ENCODE measurements around the gene PJA1.

Gene PJA1

DNA sequence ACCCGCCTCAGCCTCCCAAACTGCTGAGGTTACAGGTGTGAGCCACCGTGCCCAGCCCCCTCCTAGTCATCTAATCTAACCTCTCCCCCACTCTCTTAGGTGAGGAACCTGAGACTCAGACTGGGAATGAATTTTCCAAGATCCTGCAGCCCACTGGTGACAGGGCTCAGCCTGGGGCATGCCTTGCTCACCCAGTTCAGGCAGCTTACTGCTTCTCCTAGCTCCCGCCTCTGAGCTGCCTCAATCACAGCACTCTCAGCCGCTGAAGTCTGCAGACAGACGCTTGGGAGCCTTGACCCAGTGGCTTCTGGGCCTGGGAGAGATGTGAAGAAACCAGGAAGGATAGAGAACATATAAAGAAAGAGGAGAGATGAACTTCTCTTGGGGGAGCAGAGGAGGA, 24.4 kb downstream of the PJA1 start:
- POLR2A ChIA-PET, result no interaction called here
- CTCF ChIA-PET, result no interaction called here
- TF ChIP-seq CTCF (IDR thresholded peaks at IDR 0.05; ENCODE audit: insufficient read depth, low read length, missing control alignments), result no peak

GRCh38 chrX:69139516-69139915, 25.7 kb downstream of the PJA1 start:
- ChIA-PET CTCF (no interaction called here), POLR2A (no interaction called here)
- H3K4me3 ChIP-seq (ENCODE audit: low read depth, low read length), result no peak overlapping the region
- no peak for TF ChIP-seq CTCF (IDR thresholded peaks at IDR 0.05; ENCODE audit: insufficient read depth, low read length, missing control alignments)
- DNase-seq (ENCODE audit: low read depth, low spot score), result no peak

More for the DNA sequence above, 24.4 kb downstream of the PJA1 start:
- no peak for DNase-seq (ENCODE audit: low read depth, low spot score)
- no peak overlapping the region for H3K4me3 ChIP-seq (ENCODE audit: low read depth, low read length)

GRCh38 chrX:69138512-69138911, 26.7 kb downstream of the PJA1 start:
- DNase-seq (ENCODE audit: low read depth, low spot score), result no peak
- TF ChIP-seq CTCF (IDR thresholded peaks at IDR 0.05; ENCODE audit: insufficient read depth, low read length, missing control alignments), result no peak
- POLR2A ChIA-PET, result interaction anchor here (2.1 kb wide), 1 partner anchor 310 kb away, joined by 8 read pairs; the partner anchor contains the start of gene EFNB1
- no peak overlapping the region for H3K4me3 ChIP-seq (ENCODE audit: low read depth, low read length)
- CTCF ChIA-PET, result interaction anchor here (0.9 to 2.5 kb wide), 3 partner anchors 19 to 310 kb away, joined by 3 to 15 read pairs (median 3); partner anchors contain the start of gene EFNB1

GRCh38 chrX:69138118-69138390, 27.2 kb downstream of the PJA1 start:
- DNase-seq (ENCODE audit: low read depth, low spot score), result no peak
- CTCF ChIA-PET, result interaction anchor here (0.9 to 2.5 kb wide), 3 partner anchors 19 to 310 kb away, joined by 3 to 15 read pairs (median 3); partner anchors contain the start of gene EFNB1
- H3K4me3 ChIP-seq (ENCODE audit: low read depth, low read length), result no peak overlapping the region
- no peak for TF ChIP-seq CTCF (IDR thresholded peaks at IDR 0.05; ENCODE audit: insufficient read depth, low read length, missing control alignments)
- POLR2A ChIA-PET, result interaction anchor here (2.1 kb wide), 1 partner anchor 309 kb away, joined by 8 read pairs; the partner anchor contains the start of gene EFNB1

DNA sequence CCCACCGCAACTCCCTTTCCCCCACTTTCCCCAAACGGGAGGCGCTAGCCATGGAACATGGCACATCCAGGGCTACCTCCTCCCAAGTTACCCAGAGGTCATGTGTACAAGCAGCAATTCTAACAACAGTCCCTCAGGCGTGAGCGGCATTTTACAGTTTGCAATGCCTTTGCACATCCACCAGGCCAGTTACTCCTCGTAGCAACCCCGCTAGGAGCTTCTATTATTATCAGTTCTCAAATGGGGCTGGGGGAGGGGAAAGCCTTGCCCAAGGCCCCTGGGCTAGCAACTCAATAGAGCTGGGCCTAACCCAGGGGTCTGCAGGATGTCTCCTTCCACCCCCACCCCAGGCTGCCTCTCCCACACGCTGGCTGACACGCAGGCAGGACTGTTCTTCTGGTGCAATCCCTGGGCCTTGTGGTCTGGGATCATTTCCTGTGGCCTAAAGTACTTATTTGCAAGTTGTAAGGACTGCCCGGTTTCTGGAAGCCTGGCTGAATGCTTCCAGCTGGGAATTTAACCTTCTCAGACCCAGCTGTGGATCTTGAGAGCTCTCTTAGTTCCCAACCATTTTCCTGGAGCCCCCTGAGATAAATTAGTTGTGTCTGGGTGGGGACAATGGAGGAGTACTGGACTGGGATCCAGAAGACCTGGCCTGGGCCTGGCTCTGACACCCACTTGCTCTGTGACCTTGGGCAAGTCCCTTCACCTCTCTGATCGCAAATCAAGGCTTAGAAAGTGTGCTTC, 27.7 kb downstream of the PJA1 start:
- no peak overlapping the region for H3K4me3 ChIP-seq (ENCODE audit: low read depth, low read length)
- CTCF ChIA-PET, result interaction anchor here (0.9 to 2.5 kb wide), 5 partner anchors 20 to 316 kb away, joined by 3 to 15 read pairs (median 3); partner anchors contain the start of gene EFNB1
- POLR2A ChIA-PET, result interaction anchor here (2.1 kb wide), 1 partner anchor 309 kb away, joined by 8 read pairs; the partner anchor contains the start of gene EFNB1
- no peak for DNase-seq (ENCODE audit: low read depth, low spot score)
- no peak for TF ChIP-seq CTCF (IDR thresholded peaks at IDR 0.05; ENCODE audit: insufficient read depth, low read length, missing control alignments)

DNA sequence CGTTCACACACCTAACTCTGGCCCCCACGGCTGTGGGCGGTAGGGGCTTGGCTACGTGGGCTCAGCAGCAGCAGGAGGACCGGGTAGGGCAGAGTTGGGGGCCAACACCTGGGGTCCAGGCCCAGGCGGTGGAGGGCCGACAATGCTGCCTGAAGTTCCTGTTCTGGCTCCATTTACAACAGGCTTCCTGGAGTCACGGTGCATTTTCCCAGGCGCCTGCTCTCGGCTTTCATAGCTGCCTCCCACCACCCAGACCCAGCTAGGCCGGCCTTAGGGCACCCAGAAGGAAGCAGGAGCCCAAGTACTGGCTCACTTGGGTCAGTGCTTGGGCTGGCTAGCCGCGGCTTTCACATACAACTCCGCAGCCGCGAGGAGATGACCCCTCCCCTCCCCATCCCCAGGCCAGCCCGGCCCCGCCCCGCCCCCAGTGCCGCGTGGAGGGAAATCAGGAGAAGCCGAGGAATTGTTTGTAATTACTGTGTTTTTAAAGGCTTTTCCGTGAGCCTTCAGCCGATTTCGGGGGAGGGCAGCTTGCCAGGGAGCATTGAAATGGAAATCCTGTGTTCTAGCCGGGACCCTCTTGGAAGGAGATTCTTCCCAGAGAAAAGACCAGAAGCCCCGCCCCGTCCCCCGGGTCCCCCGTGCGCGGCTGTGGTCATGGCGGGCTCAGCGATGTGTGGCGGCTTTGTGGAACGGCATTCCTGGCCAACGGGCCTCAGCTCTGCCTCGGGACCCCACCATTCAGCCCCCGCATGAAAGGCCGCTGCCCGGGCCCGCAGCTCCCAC, 28.5 kb downstream of the PJA1 start:
- DNase-seq (ENCODE audit: low read depth, low spot score), result no peak
- no peak overlapping the region for H3K4me3 ChIP-seq (ENCODE audit: low read depth, low read length)
- ChIA-PET CTCF (interaction anchor here (1.1 to 2.5 kb wide), 6 partner anchors 22 to 315 kb away, joined by 3 to 15 read pairs (median 3); partner anchors contain the start of gene EFNB1), POLR2A (interaction anchor here (2.1 kb wide), 1 partner anchor 308 kb away, joined by 8 read pairs; the partner anchor contains the start of gene EFNB1)
- TF ChIP-seq CTCF (IDR thresholded peaks at IDR 0.05; ENCODE audit: insufficient read depth, low read length, missing control alignments), result no peak

Data from AG04449 (cell line).